H4 (cell line): ENCODE results near the gene CYP1A1. TPM values are rescaled to one million over a fixed set of nuclear protein-coding genes. Genes with fewer than 3 reads are reported as not detected.

Source experiments
- DNase-seq: peaks from one replicate; pipeline ENCODE4 v3.0.0-alpha.2; 2015; ENCODE audit warnings: low spot score
- total RNA-seq: library from RNA; depleted of rRNA; stranded (reverse); fragments of >200 nt; shearing (Covaris generic); gene quantifications from 2 replicates; pipeline ENCODE4 v1.2.3, GENCODE V29; 2014; rRNA removed

CYP1A1 gene
- total RNA-seq, 1 experiment from 2014 or later, result 2.3 TPM

- peak; percentile 86 for DNase-seq
These were observed 29.5 kb downstream of the CYP1A1 start, which contains the start of gene EDC3 for GRCh38 chr15:74695597-74696397. TSS of gene EDC3 (minus strand) at chr15:74696024. CDS start at chr15:74675124, 20,900 bp downstream.

- no peak for DNase-seq
These were observed 33.0 kb downstream of the CYP1A1 start for GRCh38 chr15:74692327-74692726.

- no peak for DNase-seq
These were observed 41.6 kb downstream of the CYP1A1 start for GRCh38 chr15:74683758-74684157.

GRCh38 chr15:74682954-74683353, 42.4 kb downstream of the CYP1A1 start:
- DNase-seq, result peak; percentile 36

GRCh38 chr15:74680456-74680855, 44.9 kb downstream of the CYP1A1 start:
- DNase-seq, result no peak

- DNase-seq, result no peak
These were observed 48.5 kb downstream of the CYP1A1 start for GRCh38 chr15:74676801-74677200.

GRCh38 chr15:74674161-74674560, 51.2 kb downstream of the CYP1A1 start:
- DNase-seq, result no peak

GRCh38 chr15:74669627-74670026, 55.7 kb downstream of the CYP1A1 start:
- DNase-seq, result no peak

Other genes starting within 250 kb of the CYP1A1 start
- 1.0 and 2.7 TPM in 2 replicates for gene ARID3B, start 184.3 kb downstream of the CYP1A1 start, total RNA-seq
- gene CLK3, start 109.7 kb downstream of the CYP1A1 start, total RNA-seq, result 46.1 and 54.9 TPM in 2 replicates
- 6.1 and 6.2 TPM in 2 replicates for gene EDC3, start 29.5 kb downstream of the CYP1A1 start, total RNA-seq
- gene CYP1A2, start 23.3 kb upstream of the CYP1A1 start, total RNA-seq, result not detected in 2 replicates
- 21.7 and 22.7 TPM in 2 replicates for gene CSK, start 56.6 kb upstream of the CYP1A1 start, total RNA-seq
- 0.10 TPM in 1 of 2 replicates, not detected in the other for gene LMAN1L, start 87.3 kb upstream of the CYP1A1 start, total RNA-seq
- not detected in 2 replicates for gene CPLX3, start 101.1 kb upstream of the CYP1A1 start, total RNA-seq
- gene ULK3, start 117.6 kb upstream of the CYP1A1 start, total RNA-seq, result 18.2 and 19.7 TPM in 2 replicates
- gene SCAMP2, start 147.8 kb upstream of the CYP1A1 start, total RNA-seq, result 14.3 and 21.3 TPM in 2 replicates
- 91.1 and 101 TPM in 2 replicates for gene MPI, start 164.5 kb upstream of the CYP1A1 start, total RNA-seq
- 28.4 and 46.5 TPM in 2 replicates for gene FAM219B, start 181.3 kb upstream of the CYP1A1 start, total RNA-seq
- gene COX5A, start 212.5 kb upstream of the CYP1A1 start, total RNA-seq, result 160 and 163 TPM in 2 replicates
- 0.12 TPM in 1 of 2 replicates, not detected in the other for gene RPP25, start 231.2 kb upstream of the CYP1A1 start, total RNA-seq